Measurements from ENCODE around the gene CSMD2.

CSMD2 gene

GRCh38 chr1:33943978-33944377 is 221.1 kb downstream of the CSMD2 start:
- no peak for TF ChIP-seq CTCF (IDR thresholded peaks at IDR 0.05; ENCODE audit: control insufficient read depth, extremely low read depth, insufficient read depth)
- H3K4me3 ChIP-seq (ENCODE audit: low read depth, low read length): no peak overlapping the region
- DNase-seq (ENCODE audit: low read depth): no peak

DNA sequence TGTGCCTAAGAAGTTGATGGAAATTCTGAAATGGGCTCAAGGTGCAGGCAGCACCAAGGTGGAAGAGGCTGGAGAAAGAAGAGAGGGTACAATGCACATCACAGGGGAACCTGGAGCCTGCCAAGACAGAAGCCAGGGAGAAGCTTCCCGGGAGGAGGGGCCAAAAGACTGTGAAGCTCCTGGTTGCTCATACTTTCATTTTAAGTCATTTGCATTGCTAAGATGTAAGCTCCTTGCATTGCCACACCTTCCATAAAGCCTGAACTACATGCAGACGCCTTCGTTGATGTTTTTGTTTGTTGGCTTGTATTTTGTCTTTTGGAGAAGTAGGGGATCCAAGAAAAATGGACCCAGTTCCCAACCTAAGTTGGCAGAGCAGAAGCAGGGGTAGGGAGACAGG is 232.2 kb downstream of the CSMD2 start:
- no peak overlapping the region for H3K4me3 ChIP-seq (ENCODE audit: low read depth, low read length)
- no peak for DNase-seq (ENCODE audit: low read depth)
- TF ChIP-seq CTCF (IDR thresholded peaks at IDR 0.05; ENCODE audit: control insufficient read depth, extremely low read depth, insufficient read depth): no peak

DNA sequence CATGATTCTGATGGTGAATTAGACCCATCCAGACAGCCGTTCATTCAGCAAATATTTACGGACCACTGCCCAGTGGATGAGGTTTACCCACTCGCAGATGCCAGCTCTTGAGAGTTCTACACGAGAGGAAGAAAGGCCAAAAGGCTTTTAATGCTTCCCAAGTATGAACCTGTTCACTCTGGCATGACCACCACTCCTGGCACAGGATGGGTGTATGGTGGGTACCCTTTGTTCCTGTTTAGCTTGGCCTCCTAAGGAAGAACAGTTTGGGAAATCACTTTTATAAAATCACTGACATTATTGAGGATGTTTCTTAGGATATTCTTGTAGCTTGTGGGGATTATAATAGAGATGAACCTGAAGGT is 233.9 kb downstream of the CSMD2 start:
- TF ChIP-seq CTCF (IDR thresholded peaks at IDR 0.05; ENCODE audit: control insufficient read depth, extremely low read depth, insufficient read depth): no peak
- H3K4me3 ChIP-seq (ENCODE audit: low read depth, low read length): no peak overlapping the region
- no peak for DNase-seq (ENCODE audit: low read depth)

DNA sequence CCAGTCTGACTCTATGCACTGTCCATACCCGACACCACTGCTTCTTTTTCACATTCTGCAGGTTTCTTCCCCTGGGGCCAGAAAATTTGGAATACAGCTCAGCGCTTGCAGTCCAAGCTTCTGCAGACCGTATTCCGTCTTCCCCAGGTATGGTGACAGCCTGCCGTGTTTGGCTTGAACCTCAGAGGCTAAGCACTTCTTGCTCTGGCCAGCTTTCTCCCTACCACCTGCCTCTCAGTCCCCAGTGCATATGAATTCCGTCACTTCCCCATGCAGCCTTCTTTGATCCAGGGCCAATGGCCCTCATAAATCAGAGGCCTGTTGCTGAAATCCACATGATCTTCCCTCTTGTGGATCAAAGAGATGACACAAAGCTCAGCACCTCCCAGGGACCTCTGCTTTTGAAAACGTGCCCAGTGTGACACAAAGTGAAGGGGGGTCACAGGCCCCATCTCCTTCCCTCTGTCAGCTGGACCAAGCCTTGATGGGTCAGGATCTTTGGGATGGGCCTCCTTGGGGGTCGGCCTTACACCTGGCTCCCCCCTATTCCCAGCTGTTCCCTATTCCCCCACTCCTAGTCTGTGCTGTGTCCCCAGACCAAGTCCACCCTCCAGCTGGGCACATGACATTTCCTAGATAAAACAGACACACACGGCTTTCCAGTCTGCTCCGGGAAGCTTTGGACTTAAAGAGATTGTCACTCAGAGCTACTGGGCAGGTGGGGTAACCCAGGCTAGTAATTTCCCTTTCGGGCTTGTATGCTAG is 234.5 kb downstream of the CSMD2 start:
- TF ChIP-seq CTCF (IDR thresholded peaks at IDR 0.05; ENCODE audit: control insufficient read depth, extremely low read depth, insufficient read depth): no peak
- no peak overlapping the region for H3K4me3 ChIP-seq (ENCODE audit: low read depth, low read length)
- DNase-seq (ENCODE audit: low read depth): no peak

DNA sequence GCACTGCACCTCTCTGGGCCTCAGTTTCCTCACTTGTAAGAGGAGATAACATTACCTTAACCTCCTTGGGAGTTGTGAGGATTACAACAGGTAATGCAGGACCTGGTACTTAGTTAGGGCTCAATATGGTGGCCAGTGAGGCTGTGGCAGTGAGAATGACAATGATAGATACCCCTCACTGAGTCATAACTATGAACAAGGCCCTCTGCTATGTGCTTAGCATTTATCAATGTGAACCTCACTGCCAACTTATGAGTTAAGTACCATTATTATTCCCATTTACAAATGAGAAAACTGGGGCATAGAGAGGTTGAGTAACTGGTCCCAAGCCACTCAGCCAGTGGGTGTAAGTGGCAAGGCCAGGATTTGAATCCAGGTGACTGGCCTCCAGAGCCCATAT is 236.8 kb downstream of the CSMD2 start:
- H3K4me3 ChIP-seq (ENCODE audit: low read depth, low read length): no peak overlapping the region
- no peak for DNase-seq (ENCODE audit: low read depth)
- no peak for TF ChIP-seq CTCF (IDR thresholded peaks at IDR 0.05; ENCODE audit: control insufficient read depth, extremely low read depth, insufficient read depth)

DNA sequence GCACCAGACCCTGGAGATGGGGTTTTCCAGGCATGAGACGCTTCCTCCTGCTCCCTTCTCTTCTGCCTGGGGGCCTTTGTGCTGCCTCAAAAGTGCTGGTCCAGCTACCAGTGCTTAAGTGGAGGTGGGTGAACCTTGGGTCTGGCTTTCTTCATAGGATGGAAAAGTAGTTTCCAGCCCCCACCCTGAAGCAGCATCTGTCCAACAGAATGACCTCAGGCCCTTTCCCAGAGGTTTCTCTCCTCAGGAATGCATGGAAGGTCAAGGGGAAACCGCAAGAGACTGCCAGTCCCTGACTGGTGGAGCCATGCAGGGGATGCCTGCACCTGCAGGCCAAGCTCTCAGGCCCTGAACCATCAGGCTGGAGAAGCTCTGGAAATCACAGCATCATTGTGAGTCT is 237.3 kb downstream of the CSMD2 start:
- TF ChIP-seq CTCF (IDR thresholded peaks at IDR 0.05; ENCODE audit: control insufficient read depth, extremely low read depth, insufficient read depth): no peak
- H3K4me3 ChIP-seq (ENCODE audit: low read depth, low read length): no peak overlapping the region
- DNase-seq (ENCODE audit: low read depth): no peak

GRCh38 chr1:33925586-33925985 is 239.4 kb downstream of the CSMD2 start:
- no peak for TF ChIP-seq CTCF (IDR thresholded peaks at IDR 0.05; ENCODE audit: control insufficient read depth, extremely low read depth, insufficient read depth)

More at GRCh38 chr1:33925586-33925985, 239.4 kb downstream of the CSMD2 start:
- no peak overlapping the region for H3K4me3 ChIP-seq (ENCODE audit: low read depth, low read length)
- no peak for DNase-seq (ENCODE audit: low read depth)

Measured in LNCaP clone FGC (cell line).